GM23248 (cell line): Measurements from ENCODE around the gene CNR2. TPM values are rescaled to one million over a fixed set of nuclear protein-coding genes. Genes with fewer than 3 reads are reported as not detected.

Experiments used
- DNase-seq: peaks from one replicate; pipeline ENCODE4 v3.0.0-alpha.2; 2015
- H2AFZ ChIP-seq: fragments of 200-600 bp; sonication (generic); 2 replicates; pipeline ENCODE4 v1.6.1; 2016; ENCODE audit warnings: antibody characterized with exemption
- H3F3A ChIP-seq: fragments of 200-600 bp; sonication (generic); 2 replicates; pipeline ENCODE4 v1.6.1; 2016; ENCODE audit warnings: mild to moderate bottlenecking, antibody characterized with exemption, mixed run types; ENCODE audit not compliant: insufficient read depth
- H3K27ac ChIP-seq: fragments of 200-600 bp; sonication (generic); 2 replicates; pipeline ENCODE4 v1.5.1; 2016; ENCODE audit warnings: mild to moderate bottlenecking
- H3K27me3 ChIP-seq: fragments of 200-600 bp; sonication (generic); replicated peaks from 2 replicates; pipeline ENCODE4 v1.6.1; 2016; ENCODE audit warnings: mild to moderate bottlenecking; ENCODE audit not compliant: insufficient read depth
- H3K36me3 ChIP-seq: fragments of 200-600 bp; sonication (generic); 2 replicates; pipeline ENCODE4 v1.6.1; 2016; ENCODE audit warnings: low read depth, mild to moderate bottlenecking
- H3K4me1 ChIP-seq: fragments of 200-600 bp; sonication (generic); 2 replicates; pipeline ENCODE4 v1.6.1; 2016; ENCODE audit warnings: mild to moderate bottlenecking; ENCODE audit not compliant: insufficient read depth
- H3K4me2 ChIP-seq: fragments of 200-600 bp; sonication (generic); one replicate; pipeline ENCODE4 v1.6.1; 2016; ENCODE audit warnings: mild to moderate bottlenecking; ENCODE audit not compliant: unreplicated experiment
- H3K4me3 ChIP-seq: fragments of 200-600 bp; sonication (generic); 2 replicates; pipeline ENCODE4 v1.5.1; 2016; ENCODE audit warnings: mild to moderate bottlenecking
- H3K79me2 ChIP-seq: fragments of 200-600 bp; sonication (generic); 2 replicates; pipeline ENCODE4 v1.6.1; 2016; ENCODE audit warnings: mild to moderate bottlenecking; ENCODE audit not compliant: insufficient read depth
- H3K9ac ChIP-seq: fragments of 200-600 bp; sonication (generic); 2 replicates; pipeline ENCODE4 v1.6.1; 2016; ENCODE audit warnings: mild to moderate bottlenecking
- H3K9me2 ChIP-seq: fragments of 200-600 bp; sonication (generic); 2 replicates; pipeline ENCODE4 v1.6.1; 2016; ENCODE audit warnings: mixed run types, mild to moderate bottlenecking, moderate library complexity; ENCODE audit not compliant: insufficient read depth
- H3K9me3 ChIP-seq: fragments of 200-600 bp; sonication (generic); one replicate; pipeline ENCODE4 v1.6.1; 2017; ENCODE audit warnings: low read depth
- H4K20me1 ChIP-seq: fragments of 200-600 bp; sonication (generic); 2 replicates; pipeline ENCODE4 v1.6.0; 2016; ENCODE audit not compliant: insufficient read depth
- EZH2 ChIP-seq: fragments of 200-600 bp; sonication (generic); IDR thresholded peaks from 2 replicates; pipeline ENCODE4 v1.6.1; 2018; ENCODE audit warnings: antibody characterized with exemption, mild to moderate bottlenecking; ENCODE audit not compliant: insufficient read depth, poor library complexity, severe bottlenecking
- EZH2phosphoT487 ChIP-seq: fragments of 200-600 bp; sonication (generic); IDR thresholded peaks from 2 replicates; pipeline ENCODE4 v1.6.1; 2018; ENCODE audit warnings: antibody characterized with exemption, moderate library complexity, mild to moderate bottlenecking, low read depth; ENCODE audit not compliant: insufficient read depth
- WGBS, 2 experiments: methylation state at CpG; one replicate each; pipeline ENCODE4 v1.1.6; 2015 to 2017; ENCODE audit warnings: low lambda C conversion rate in 2 of 2, low coverage in 1 of 2; ENCODE audit errors: missing lambda C conversion rate in 2 of 2; 5-methylcytosine and 5-hydroxymethylcytosine counted together
- in situ Hi-C: fragments of 300-500 bp; cut with MboI; formaldehyde crosslinking; loops from 2 replicates; pipeline ENCODE4 v1.15.0; 2020
- polyA plus RNA-seq: library from polyadenylated mRNA; unstranded; fragments of >200 nt; fragmentation: Nextera tagmentation; extraction: Ambion mirVana; gene quantifications from 2 replicates; pipeline ENCODE4 v1.2.1, GENCODE V29; 2016
- total RNA-seq: library from RNA; depleted of rRNA; stranded (reverse); fragments of >200 nt; shearing (Covaris generic); gene quantifications from 2 replicates; pipeline ENCODE4 v1.2.3, GENCODE V29; 2014

The CNR2 gene
- total and polyA plus RNA-seq, 2 experiments from 2014 or later, result not detected

DNA sequence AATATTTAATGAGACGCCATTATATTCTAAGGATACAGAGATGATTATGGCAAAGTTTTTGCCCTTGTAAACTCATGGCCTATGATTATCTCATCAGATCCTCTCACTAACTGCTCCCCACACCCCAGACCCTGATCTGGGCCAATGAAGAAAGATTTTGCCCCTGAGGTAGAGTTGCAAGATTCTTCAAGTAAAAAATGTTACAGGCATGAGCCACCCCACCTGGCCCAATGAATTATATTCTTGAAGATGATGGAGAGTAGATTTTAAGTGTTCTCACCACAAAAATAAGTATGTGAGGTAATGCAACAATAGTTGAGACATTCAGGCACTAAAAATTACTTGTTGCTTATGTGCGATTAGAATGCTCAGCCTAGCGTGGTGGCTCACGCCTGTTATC lies 1.8 kb upstream of the CNR2 start:
- H3K9me2 ChIP-seq, result no peaks in the 10 kb centered on the region
- no peaks in the 10 kb centered on the region for H3F3A ChIP-seq
- no peak overlapping the region for H3K9ac ChIP-seq
- H2AFZ ChIP-seq, result no peak overlapping the region
- no peaks in the 10 kb centered on the region for H3K9me3 ChIP-seq
- 98% methylated on average over 4 of the region's 4 CpGs for WGBS, 2 experiments
- in situ Hi-C loops, result no loop called here
- H4K20me1 ChIP-seq, result no peaks in the 10 kb centered on the region
- H3K4me1 ChIP-seq, result peaks cover 3% of the 10 kb centered on the region
- H3K27me3 ChIP-seq, result no peaks in the 10 kb centered on the region
- no peaks in the 10 kb centered on the region for H3K79me2 ChIP-seq
- no peak for TF ChIP-seq EZH2
- TF ChIP-seq EZH2phosphoT487, result no peak
- no peak overlapping the region for H3K4me3 ChIP-seq
- H3K36me3 ChIP-seq, result no peaks in the 10 kb centered on the region
- H3K27ac ChIP-seq, result no peak overlapping the region
- DNase-seq, result no peak
- H3K4me2 ChIP-seq, result no peak overlapping the region

DNA sequence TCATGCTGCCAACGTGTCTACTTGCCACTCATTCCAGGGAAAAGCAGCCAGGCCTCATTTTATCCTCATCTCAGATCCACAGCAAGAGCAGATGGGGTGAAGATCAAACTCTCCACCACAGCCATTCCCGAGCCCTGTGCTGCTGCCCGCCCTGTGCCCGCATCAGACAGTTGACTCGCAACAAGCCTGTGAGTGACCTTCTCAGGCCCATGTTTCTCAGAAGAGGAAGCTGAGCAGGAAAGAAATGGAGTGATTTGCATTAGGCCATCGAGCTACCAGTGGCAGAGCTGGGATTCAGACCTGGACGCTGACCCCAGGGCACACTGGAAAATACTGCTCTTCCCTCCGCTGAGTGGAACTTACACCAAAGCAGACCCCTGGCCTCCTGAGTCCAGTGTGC lies 1.2 kb downstream of the CNR2 start:
- Histone ChIP-seq H3K9ac (no peak overlapping the region), H3K9me2 (no peaks in the 10 kb centered on the region), H3F3A (no peaks in the 10 kb centered on the region), H3K9me3 (no peaks in the 10 kb centered on the region), H3K36me3 (no peaks in the 10 kb centered on the region), H2AFZ (no peak overlapping the region), H3K4me2 (no peak overlapping the region), H4K20me1 (no peaks in the 10 kb centered on the region), H3K79me2 (no peaks in the 10 kb centered on the region), H3K4me3 (no peak overlapping the region), H3K27me3 (no peaks in the 10 kb centered on the region; the same call in 1 of the 2 replicates), H3K27ac (no peak overlapping the region), H3K4me1 (peaks cover 3% of the 10 kb centered on the region)
- 67 to 73% methylated on average over 8 of the region's 8 CpGs for WGBS, 2 experiments
- TF ChIP-seq EZH2 (no peak), EZH2phosphoT487 (no peak)
- no peak for DNase-seq
- in situ Hi-C loops, result no loop called here

DNA sequence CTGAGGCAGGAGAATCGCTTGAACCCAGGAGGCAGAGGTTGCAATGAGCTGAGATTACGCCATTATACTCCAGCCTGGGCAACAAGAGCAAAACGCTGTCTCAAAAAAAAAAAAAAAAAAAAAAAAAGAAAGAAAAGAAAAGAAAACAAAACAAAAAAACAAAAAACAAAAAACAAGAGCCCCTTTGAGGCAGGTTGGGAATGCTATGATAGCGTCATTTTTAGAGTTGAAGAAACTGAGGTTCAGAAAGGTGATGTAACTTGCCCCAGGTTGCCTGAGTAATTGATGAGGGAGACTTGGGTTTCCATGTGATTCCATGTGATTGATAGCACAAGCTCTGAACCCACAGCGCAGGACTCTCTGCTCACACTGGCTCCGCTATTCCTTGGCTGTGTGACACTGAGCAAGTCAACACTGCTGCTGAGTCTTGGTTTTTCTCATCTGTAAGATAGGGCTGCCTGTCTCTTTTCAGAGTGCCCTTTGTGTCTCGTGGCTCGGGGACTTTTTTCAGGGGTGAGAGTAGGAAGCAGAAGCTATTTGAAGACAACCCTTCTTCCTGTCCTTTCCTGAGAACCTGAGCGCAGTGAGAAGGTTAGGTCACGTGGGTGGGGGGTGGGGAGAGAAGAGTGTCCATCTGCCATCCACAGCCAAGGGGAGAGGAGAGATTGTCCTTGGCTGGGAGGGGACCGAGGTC lies 2.5 kb downstream of the CNR2 start:
- Histone ChIP-seq H4K20me1 (no peaks in the 10 kb centered on the region), H3K36me3 (no peaks in the 10 kb centered on the region), H3K9me2 (no peaks in the 10 kb centered on the region), H3K4me3 (no peak overlapping the region), H3K79me2 (no peaks in the 10 kb centered on the region), H2AFZ (no peak overlapping the region), H3K4me2 (no peak overlapping the region), H3K9ac (no peak overlapping the region), H3K27me3 (no peaks in the 10 kb centered on the region; the same call in 1 of the 2 replicates), H3K9me3 (no peaks in the 10 kb centered on the region), H3K27ac (no peak overlapping the region), H3K4me1 (peaks cover 3% of the 10 kb centered on the region), H3F3A (no peaks in the 10 kb centered on the region)
- in situ Hi-C loops, result no loop called here
- no peak for DNase-seq
- 79 to 85% methylated on average over 10 to 11 of the region's 11 CpGs for WGBS, 2 experiments
- TF ChIP-seq EZH2phosphoT487 (no peak), EZH2 (no peak)

DNA sequence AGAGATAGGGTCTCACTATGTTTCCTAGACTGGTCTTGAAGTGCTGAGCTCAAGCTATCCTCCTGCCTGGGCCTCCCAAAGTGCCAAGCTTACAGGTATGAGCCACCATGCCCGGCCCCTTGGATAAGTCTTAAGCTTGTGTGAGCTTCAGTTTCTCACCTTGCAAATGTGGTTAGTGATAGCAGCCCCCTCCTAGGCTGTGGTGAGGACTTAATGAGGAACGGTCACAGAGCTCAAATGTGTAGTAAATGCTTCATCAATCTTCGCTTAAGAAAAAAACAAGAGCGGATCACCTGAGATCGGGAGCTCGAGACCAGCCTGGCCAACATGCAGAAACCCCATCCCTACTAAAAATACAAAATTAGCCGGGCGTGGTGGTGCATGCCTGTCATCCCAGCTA lies 3.0 kb downstream of the CNR2 start:
- in situ Hi-C loops, result no loop called here
- WGBS, 2 experiments, result 81 to 83% methylated on average over 8 of the region's 8 CpGs

More for the DNA sequence above, 3.0 kb downstream of the CNR2 start:
- Histone ChIP-seq H3K4me2 (no peak overlapping the region), H3K27ac (no peak overlapping the region), H3K36me3 (no peaks in the 10 kb centered on the region), H3K79me2 (no peaks in the 10 kb centered on the region), H3K4me3 (no peak overlapping the region), H3F3A (no peaks in the 10 kb centered on the region), H3K9ac (no peak overlapping the region), H4K20me1 (no peaks in the 10 kb centered on the region), H3K4me1 (peaks cover 3% of the 10 kb centered on the region), H3K9me3 (no peaks in the 10 kb centered on the region), H2AFZ (no peak overlapping the region), H3K9me2 (no peaks in the 10 kb centered on the region), H3K27me3 (no peaks in the 10 kb centered on the region; the same call in 1 of the 2 replicates)
- TF ChIP-seq EZH2 (no peak), EZH2phosphoT487 (no peak)
- DNase-seq, result no peak
